Cardiac muscle cell (in vitro differentiated cells and primary cell): ENCODE results near the gene SAE1. TPM values are rescaled to one million over a fixed set of nuclear protein-coding genes. Genes with fewer than 3 reads are reported as not detected.

Experiments
- DNase-seq, 2 donors: peaks; one replicate each; pipeline versions ENCODE4 v3.0.0 to v3.0.0-alpha.2; 2010 to 2017; ENCODE audit warnings: low read depth in 1 of 2, low spot score in 1 of 2
- H3K27ac ChIP-seq: fragments of 200-600 bp; sonication (generic); 2 replicates; pipeline ENCODE4 v1.5.1; 2016
- H3K27me3 ChIP-seq: fragments of 200-600 bp; sonication (generic); 2 replicates; pipeline ENCODE4 v1.6.0; 2016; ENCODE audit warnings: control low read depth
- H3K36me3 ChIP-seq: fragments of 200-600 bp; sonication (generic); 2 replicates; pipeline ENCODE4 v1.5.1; 2016; ENCODE audit warnings: control low read depth
- H3K4me1 ChIP-seq: fragments of 200-600 bp; sonication (generic); 2 replicates; pipeline ENCODE4 v1.8.1; 2017; ENCODE audit warnings: low read depth, mild to moderate bottlenecking, mixed run types
- H3K4me3 ChIP-seq: fragments of 200-600 bp; sonication (generic); 2 replicates; pipeline ENCODE4 v1.5.1; 2016; ENCODE audit warnings: mild to moderate bottlenecking
- H3K9me3 ChIP-seq: fragments of 200-600 bp; sonication (generic); 2 replicates; pipeline ENCODE4 v1.5.1; 2017; ENCODE audit warnings: low read depth, mild to moderate bottlenecking, control low read depth
- polyA plus RNA-seq: library from polyadenylated mRNA; unstranded; fragments of >200 nt; fragmentation: Nextera tagmentation; extraction: Ambion mirVana; gene quantifications from 2 replicates; pipeline ENCODE4 v1.2.1, GENCODE V29; 2016
- total RNA-seq: library from RNA; depleted of rRNA; stranded (reverse); fragments of >200 nt; gene quantifications from 2 replicates; pipeline ENCODE4 v1.2.3, GENCODE V29; 2016
- TF ChIP-seq, protein P1 (sequence below): IDR thresholded peaks from 2 replicates; pipeline ENCODE4 v1.5.1; 2012; ENCODE audit warnings: low read depth, mild to moderate bottlenecking, low read length

SAE1 gene
- total and polyA plus RNA-seq, 2 experiments from 2014 or later = 128 to 171 TPM

DNA sequence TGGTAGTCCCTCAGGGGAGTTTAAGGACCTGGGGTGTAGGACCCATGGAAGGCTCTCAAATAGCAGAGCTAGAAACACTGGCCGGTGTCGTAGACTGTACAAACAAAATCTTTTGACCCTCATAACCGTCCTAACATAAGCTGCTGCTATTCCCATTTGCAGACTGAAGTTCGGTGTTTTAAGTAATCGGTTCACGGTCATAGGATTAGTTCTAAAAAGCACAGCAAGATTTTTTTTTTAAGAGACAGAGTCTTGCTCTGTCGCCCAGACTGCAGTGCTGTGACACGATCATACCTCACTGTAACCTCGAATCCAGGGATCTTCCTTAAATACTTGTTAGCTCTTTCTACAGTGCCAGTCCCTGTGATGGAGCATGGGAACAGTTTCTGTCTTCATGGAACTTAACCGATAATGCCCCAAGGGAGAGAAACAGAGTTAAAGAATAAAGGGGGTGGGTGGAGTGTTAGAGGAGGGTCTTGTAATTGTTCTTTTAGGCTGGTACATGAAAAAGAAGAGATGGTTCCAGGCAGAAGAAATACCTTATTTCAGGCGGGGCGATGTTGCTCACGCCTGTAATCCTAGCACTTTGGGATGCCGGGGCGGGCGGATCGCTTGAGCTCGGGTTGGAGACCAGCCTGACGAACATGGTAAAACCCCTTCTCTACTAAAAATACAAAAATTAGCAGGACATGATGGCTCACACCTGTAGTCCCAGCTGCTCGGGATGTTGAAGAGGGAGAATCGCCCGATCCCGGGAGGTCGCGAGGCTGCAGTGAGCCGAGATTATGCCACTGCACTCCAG, 16.6 kb upstream of the SAE1 start:
- Histone ChIP-seq H3K27ac (peak overlapping the region; percentile 100), H3K9me3 (no peaks in the 10 kb centered on the region), H3K36me3 (no peaks in the 10 kb centered on the region), H3K4me3 (peak overlapping the region; percentile 82), H3K4me1 (peaks cover 11% of the 10 kb centered on the region), H3K27me3 (no peaks in the 10 kb centered on the region)
- no peak for DNase-seq
- TF ChIP-seq, protein P1, sequence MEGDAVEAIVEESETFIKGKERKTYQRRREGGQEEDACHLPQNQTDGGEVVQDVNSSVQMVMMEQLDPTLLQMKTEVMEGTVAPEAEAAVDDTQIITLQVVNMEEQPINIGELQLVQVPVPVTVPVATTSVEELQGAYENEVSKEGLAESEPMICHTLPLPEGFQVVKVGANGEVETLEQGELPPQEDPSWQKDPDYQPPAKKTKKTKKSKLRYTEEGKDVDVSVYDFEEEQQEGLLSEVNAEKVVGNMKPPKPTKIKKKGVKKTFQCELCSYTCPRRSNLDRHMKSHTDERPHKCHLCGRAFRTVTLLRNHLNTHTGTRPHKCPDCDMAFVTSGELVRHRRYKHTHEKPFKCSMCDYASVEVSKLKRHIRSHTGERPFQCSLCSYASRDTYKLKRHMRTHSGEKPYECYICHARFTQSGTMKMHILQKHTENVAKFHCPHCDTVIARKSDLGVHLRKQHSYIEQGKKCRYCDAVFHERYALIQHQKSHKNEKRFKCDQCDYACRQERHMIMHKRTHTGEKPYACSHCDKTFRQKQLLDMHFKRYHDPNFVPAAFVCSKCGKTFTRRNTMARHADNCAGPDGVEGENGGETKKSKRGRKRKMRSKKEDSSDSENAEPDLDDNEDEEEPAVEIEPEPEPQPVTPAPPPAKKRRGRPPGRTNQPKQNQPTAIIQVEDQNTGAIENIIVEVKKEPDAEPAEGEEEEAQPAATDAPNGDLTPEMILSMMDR = no peak

DNA sequence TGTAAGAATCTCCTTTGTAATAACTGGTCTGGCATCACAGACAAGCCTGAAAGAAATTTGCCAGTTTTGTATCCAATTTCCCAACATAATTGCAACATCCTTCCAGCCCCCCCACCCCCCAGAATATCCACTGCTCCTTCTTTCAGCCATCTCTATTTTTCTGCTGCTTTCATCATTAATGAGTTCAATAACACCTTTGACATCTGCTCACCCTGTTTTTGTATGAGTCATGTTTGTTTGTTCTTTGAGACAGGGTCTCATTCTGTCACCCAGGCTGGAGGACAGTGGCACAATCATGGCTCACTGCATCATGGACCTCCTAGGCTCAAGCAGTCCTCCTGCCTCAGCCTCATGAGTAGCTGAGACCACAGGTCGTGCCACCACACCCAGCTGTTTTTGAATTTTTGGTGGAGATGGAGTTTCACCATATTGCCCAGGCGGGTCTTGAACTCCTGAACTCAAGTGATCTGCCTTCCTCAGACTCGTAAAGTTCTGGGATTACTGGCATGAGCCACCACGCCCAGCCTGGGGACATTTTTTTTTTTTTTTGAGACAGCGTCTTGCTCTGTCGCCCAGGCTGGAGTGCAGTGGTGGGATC, 10.1 kb upstream of the SAE1 start:
- no peaks in the 10 kb centered on the region for H3K9me3 ChIP-seq
- H3K27ac ChIP-seq = no peak overlapping the region
- H3K4me3 ChIP-seq = no peak overlapping the region
- no peaks in the 10 kb centered on the region for H3K27me3 ChIP-seq
- DNase-seq = no peak
- no peaks in the 10 kb centered on the region for H3K4me1 ChIP-seq
- TF ChIP-seq, protein P1 = no peak
- H3K36me3 ChIP-seq = no peaks in the 10 kb centered on the region

DNA sequence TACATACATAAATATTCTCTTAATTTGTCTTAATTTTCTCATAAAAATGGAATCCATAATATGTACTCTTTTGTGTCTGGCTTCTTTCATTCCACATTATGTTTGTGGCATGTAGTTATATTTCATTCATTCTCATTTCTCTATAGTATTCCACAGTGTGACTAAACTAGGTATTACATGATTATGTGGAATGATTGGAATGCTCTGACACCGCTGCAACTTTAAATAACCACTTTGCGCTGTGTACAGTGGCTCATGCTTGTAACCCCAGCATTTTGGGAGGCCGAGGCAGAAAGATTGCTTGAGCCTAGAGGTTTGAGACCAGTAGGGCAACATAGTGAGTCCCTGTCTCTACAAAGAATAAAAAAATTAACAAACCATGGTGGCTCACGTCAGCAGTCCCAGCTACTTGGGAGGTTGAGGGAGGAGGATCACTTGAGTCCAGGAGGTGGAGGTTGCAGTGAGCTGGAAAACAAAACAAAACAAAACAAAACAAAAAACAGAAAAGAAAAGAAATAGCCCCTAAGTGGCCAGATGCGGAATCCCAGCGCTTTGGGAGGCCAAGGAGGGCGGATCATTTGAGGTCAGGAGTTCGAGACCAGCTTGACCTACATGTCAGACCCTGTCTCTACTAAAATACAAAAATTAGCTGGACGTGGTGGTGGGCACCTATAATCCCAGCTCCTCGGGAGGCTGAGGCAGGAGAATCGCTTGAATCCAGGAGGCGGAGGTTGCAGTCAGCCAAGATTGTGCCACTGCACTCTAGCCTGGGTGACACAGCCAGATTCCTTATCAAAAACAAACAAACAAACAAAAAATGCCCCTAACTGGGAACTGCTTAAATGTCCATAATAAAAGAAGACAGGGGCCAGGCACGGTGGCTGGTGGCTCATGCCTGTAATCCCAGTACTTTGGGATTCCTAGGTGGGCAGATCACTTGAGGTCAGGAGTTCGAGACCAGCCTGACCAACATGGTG, 8.0 kb upstream of the SAE1 start:
- peak; percentile 44 to 73 for DNase-seq
- TF ChIP-seq, protein P1 = no peak
- H3K27ac ChIP-seq = peak overlapping the region; percentile 65

DNA sequence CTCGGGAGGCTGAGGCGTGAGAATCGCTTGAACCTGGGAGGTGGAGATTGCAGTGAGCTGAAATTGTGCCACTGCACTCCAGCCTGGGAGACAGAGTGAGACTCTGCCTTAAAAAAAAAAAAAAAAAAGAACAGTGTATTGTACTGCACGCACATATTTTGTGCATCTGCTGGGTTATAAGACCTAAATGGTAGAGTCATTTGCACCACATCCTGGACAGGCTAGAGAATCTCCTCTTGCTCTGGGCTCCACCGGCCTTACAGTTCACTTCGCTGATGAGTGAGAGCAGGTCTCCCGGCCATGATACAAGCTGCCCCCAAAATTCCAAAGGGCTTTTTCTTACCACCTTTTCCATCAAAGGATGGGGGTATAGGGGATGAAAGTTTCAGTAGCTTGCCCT, 7.2 kb upstream of the SAE1 start:
- no peaks in the 10 kb centered on the region for H3K4me1 ChIP-seq
- no peaks in the 10 kb centered on the region for H3K9me3 ChIP-seq
- no peak overlapping the region for H3K27ac ChIP-seq
- no peak for DNase-seq
- H3K4me3 ChIP-seq = no peak overlapping the region
- no peaks in the 10 kb centered on the region for H3K27me3 ChIP-seq
- H3K36me3 ChIP-seq = no peaks in the 10 kb centered on the region
- TF ChIP-seq, protein P1 = no peak

More for the DNA sequence above, 8.0 kb upstream of the SAE1 start:
- H3K36me3 ChIP-seq = no peaks in the 10 kb centered on the region
- H3K4me1 ChIP-seq = no peaks in the 10 kb centered on the region
- H3K4me3 ChIP-seq = no peak overlapping the region
- no peaks in the 10 kb centered on the region for H3K27me3 ChIP-seq
- H3K9me3 ChIP-seq = no peaks in the 10 kb centered on the region

DNA sequence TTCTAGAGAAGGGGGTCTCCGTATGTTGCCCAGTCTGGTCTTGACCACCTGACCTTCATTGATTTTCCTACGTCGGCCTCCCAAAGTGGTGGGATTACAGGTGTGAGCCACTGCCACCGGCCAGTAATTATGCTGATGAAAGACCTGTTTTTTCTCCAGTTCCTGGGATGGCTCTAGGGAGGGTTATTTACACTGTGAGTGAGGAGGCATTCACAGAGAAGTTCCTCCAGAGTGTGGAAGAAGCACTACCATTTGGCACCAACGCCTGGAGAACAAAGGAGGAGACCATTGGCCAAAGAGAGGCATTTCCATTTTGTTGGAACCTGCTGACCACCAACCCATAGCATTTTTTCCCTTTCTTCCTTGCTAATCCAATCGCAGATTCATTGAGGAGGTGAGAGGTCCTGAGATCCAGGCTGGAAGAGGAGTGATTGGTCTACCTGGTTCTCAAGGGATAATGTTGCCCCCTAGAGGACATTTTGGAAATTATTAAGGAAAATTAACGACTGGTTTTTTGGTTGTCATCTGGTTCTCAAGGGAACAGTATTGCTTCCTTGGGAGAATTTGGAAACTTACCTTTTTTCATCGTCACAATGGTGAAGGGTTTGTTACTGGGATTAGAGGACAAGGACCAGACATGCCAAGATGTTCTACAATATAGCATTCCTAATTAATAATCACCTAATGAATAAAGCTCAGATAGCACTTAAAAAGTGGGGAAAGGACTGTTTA, 5.5 kb upstream of the SAE1 start:
- Histone ChIP-seq H3K9me3 (no peaks in the 10 kb centered on the region), H3K27ac (no peak overlapping the region), H3K4me1 (no peaks in the 10 kb centered on the region), H3K36me3 (no peaks in the 10 kb centered on the region), H3K27me3 (no peaks in the 10 kb centered on the region), H3K4me3 (no peak overlapping the region)
- TF ChIP-seq, protein P1 = peak; percentile 60
- peak; percentile 82 to 84 for DNase-seq
